ENCODE results near the gene TAS1R1. TPM values are rescaled to one million over a fixed set of nuclear protein-coding genes. Genes with fewer than 3 reads are reported as not detected.

The TAS1R1 gene
- total and polyA plus RNA-seq, 9 of the 15 experiments (the other 6 are each of a cell fraction or from before 2014, with no cell fraction given), result 0.06 TPM; not detected in 8

DNA sequence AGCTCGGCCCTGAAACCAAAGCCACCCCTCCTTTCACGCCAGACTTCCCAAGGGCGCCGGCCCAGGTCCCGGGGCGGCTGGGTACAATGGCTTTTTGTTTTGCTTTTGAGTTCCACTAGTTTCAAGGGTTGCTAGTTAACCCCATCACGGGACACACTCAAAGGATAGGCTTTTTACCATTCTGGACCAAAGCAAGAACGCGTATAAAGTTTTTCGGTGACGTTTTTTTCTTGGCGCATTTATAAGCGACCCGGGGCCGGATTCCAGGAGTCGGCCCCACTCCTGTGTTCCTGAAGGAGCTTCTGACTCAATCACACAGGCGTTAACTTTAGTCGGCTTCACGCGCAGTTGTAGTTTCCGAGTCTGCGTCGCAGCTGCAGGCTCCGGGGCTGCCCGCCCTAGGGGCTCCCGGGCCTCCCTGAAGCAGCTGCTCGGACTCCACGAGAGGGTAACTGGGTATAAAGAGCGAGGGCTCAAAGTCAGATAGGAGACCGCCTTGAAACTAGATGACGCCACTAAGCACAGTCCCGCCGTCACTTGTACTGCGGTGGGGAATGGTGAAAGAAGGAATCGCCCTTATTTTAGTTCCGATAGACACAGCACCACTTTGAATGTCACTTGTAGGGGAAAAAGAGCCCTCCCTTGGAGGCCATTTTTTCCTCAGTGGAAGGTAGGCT, 48.3 kb downstream of the TAS1R1 start (continued):
- TF ChIP-seq, protein P1, sequence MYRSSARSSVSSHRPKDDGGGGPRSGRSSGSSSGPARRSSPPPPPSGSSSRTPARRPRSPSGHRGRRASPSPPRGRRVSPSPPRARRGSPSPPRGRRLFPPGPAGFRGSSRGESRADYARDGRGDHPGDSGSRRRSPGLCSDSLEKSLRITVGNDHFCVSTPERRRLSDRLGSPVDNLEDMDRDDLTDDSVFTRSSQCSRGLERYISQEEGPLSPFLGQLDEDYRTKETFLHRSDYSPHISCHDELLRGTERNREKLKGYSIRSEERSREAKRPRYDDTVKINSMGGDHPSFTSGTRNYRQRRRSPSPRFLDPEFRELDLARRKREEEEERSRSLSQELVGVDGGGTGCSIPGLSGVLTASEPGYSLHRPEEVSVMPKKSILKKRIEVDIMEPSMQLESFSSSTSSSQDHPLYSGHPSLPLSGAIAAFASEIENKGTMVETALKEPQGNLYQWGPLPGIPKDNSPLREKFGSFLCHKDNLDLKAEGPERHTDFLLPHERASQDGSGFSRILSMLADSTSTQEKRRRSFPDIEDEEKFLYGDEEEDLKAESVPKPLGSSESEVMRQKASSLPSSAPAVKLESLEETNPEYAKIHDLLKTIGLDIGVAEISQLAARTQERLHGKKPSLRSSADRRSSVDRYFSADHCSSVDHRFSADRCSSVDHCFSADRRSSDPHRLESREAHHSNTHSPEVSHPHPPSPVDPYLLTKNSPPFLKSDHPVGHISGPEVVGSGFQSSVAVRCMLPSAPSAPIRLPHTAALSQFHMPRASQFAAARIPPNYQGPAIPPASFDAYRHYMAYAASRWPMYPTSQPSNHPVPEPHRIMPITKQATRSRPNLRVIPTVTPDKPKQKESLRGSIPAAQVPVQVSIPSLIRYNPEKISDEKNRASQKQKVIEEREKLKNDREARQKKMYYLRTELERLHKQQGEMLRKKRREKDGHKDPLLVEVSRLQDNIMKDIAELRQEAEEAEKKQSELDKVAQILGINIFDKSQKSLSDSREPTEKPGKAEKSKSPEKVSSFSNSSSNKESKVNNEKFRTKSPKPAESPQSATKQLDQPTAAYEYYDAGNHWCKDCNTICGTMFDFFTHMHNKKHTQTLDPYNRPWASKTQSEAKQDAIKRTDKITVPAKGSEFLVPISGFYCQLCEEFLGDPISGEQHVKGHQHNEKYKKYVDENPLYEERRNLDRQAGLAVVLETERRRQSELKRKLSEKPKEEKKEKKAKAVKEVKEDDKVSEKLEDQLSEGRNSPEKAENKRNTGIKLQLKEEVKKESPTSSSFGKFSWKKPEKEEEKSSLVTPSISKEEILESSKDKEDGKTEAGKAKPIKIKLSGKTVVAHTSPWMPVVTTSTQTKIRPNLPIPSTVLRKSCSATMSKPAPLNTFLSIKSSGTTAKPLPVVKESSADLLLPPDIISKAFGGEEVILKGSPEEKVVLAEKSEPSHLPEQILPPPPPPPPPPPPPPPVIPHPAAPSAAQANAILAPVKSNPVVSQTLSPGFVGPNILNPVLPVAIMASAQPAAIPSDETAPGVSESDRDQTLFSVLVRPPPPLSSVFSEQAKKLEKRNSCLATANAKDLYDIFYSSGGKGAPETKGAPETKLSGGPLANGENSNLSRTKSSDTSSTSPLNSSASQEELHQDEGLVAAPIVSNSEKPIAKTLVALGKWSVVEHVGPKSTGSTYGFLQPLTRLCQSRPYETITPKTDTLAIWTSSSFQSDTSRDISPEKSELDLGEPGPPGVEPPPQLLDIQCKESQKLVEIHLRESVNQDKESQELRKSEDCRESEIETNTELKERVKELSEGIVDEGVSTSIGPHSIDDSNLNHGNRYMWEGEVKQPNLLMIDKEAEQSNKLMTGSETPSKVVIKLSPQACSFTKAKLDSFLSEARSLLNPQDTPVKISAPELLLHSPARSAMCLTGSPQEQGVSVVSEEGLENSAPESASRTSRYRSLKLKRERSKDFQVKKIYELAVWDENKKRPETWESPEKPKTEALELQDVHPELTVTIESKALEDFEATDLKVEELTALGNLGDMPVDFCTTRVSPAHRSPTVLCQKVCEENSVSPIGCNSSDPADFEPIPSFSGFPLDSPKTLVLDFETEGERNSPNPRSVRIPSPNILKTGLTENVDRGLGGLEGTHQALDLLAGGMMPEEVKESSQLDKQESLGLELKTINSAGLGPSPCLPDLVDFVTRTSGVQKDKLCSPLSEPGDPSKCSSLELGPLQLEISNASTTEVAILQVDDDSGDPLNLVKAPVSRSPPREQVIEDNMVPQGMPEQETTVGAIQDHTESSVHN (IDR thresholded peaks at IDR 0.05; ENCODE audit: borderline replicate concordance in 1 of 2, low read depth in 1 of 2), result 0 out of 4 replicates have a peak, but pooled peaks of 1 of the 2 experiments have one; percentile 15
- TF ChIP-seq RB1 (IDR thresholded peaks at IDR 0.05; ENCODE audit: low read depth) (0 out of 2 replicates have a peak, but pooled peaks have one; percentile 20), POLR2AphosphoS5 (IDR thresholded peaks at IDR 0.05; ENCODE audit: control insufficient read depth, insufficient read depth, low read depth, low read length) (peak; percentile 45; the same call in 1 of the 2 replicates), ATF1 (CRISPR knock-in tag; IDR thresholded peaks at IDR 0.05) (no peak), ATF1 (tag; IDR thresholded peaks at IDR 0.05) (peak; percentile 83), FOXM1 (IDR thresholded peaks at IDR 0.05; ENCODE audit: low read depth) (no peak), FOXM1 (CRISPR knock-in tag; IDR thresholded peaks at IDR 0.05; ENCODE audit: low read depth) (no peak), CREB1 (IDR thresholded peaks at IDR 0.05) (peak; percentile 67), CREB1 (CRISPR knock-in tag; IDR thresholded peaks at IDR 0.05) (peak; percentile 70), KAT7 (CRISPR knock-in tag; IDR thresholded peaks at IDR 0.05; ENCODE audit: borderline replicate concordance) (peak; percentile 71; the same call in 1 of the 2 replicates), CHD1 (IDR thresholded peaks at IDR 0.05; ENCODE audit: low read length) (peak; percentile 52), RBFOX2 (IDR thresholded peaks at IDR 0.05; ENCODE audit: low read depth, low read length) (peak; percentile 49), SMAD2 (IDR thresholded peaks at IDR 0.05; ENCODE audit: low read depth, low read length) (no peak), POLR2A (conservative IDR thresholded peaks at IDR 0.05) (peak; percentile 83), POLR2H (tag; IDR thresholded peaks at IDR 0.05; ENCODE audit: low read depth) (peak; percentile 52; the same call in 1 of the 2 replicates), JUND (IDR thresholded peaks at IDR 0.05; ENCODE audit: borderline replicate concordance, low read depth, low read length) (peak; percentile 2; the same call in 1 of the 2 replicates), JUND (tag; IDR thresholded peaks at IDR 0.05; ENCODE audit: borderline replicate concordance, low read depth, low read length) (no peak; the same call in 2 of the 3 replicates), CHD2 (IDR thresholded peaks at IDR 0.05; ENCODE audit: low read depth, low read length) (0 out of 2 replicates have a peak, but pooled peaks have one; percentile 20), ZSCAN29 (IDR thresholded peaks at IDR 0.05) (no peak)
- TF ChIP-seq, protein P2, sequence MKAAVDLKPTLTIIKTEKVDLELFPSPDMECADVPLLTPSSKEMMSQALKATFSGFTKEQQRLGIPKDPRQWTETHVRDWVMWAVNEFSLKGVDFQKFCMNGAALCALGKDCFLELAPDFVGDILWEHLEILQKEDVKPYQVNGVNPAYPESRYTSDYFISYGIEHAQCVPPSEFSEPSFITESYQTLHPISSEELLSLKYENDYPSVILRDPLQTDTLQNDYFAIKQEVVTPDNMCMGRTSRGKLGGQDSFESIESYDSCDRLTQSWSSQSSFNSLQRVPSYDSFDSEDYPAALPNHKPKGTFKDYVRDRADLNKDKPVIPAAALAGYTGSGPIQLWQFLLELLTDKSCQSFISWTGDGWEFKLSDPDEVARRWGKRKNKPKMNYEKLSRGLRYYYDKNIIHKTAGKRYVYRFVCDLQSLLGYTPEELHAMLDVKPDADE (conservative IDR thresholded peaks at IDR 0.05; ENCODE audit: control insufficient read depth, low read depth, low read length), result 0 out of 2 replicates have a peak, but pooled peaks have one; percentile 16
